Calu3 (cell line): ENCODE measurements around the gene CEP295NL. TPM values are rescaled to one million over a fixed set of nuclear protein-coding genes. Genes with fewer than 3 reads are reported as not detected.

Experiments used
- BruUV-seq: library from RNA; stranded (reverse); fragments of 400-500 nt; replicated peaks from 2 replicates; lab custom pipeline; 2021; lab: Mats Ljungman, UMichigan
- CTCF ChIA-PET: fragments of 300-600 bp; sonication (Branson Sonifier 250); formaldehyde crosslinking; loops from one replicate; lab custom pipeline; 2022; ENCODE audit warnings: antibody characterized with exemption; lab: Charles Lee
- DNase-seq: peaks from one replicate; pipeline ENCODE4 v3.0.0; 2022
- H3K27ac Mint-ChIP-seq: one replicate; pipeline ENCODE4 v1.8.0; 2022; ENCODE audit warnings: mixed read lengths; ENCODE audit not compliant: unreplicated experiment
- H3K27me3 Mint-ChIP-seq: one replicate; pipeline ENCODE4 v1.8.0; 2022; ENCODE audit warnings: mixed read lengths; ENCODE audit not compliant: unreplicated experiment
- H3K36me3 Mint-ChIP-seq: one replicate; pipeline ENCODE4 v1.8.0; 2022; ENCODE audit warnings: mild to moderate bottlenecking, moderate library complexity, mixed read lengths; ENCODE audit not compliant: insufficient read depth, unreplicated experiment
- H3K4me1 Mint-ChIP-seq: one replicate; pipeline ENCODE4 v1.8.0; 2022; ENCODE audit warnings: mild to moderate bottlenecking, low read depth, mixed read lengths; ENCODE audit not compliant: unreplicated experiment
- H3K4me3 Mint-ChIP-seq: one replicate; pipeline ENCODE4 v1.8.0; 2022; ENCODE audit warnings: mild to moderate bottlenecking, low read depth, moderate library complexity, mixed read lengths; ENCODE audit not compliant: unreplicated experiment
- H3K9me3 Mint-ChIP-seq: one replicate; pipeline ENCODE4 v1.8.0; 2022; ENCODE audit warnings: low read depth, mixed read lengths; ENCODE audit not compliant: unreplicated experiment
- CTCF ChIP-seq: fragments of 200-600 bp; IDR thresholded peaks from one replicate; pipeline ENCODE4 v1.8.0; 2022; ENCODE audit warnings: antibody characterized with exemption; ENCODE audit not compliant: unreplicated experiment
- intact Hi-C: fragments of 100-400 bp; cut with micrococcal nuclease; formaldehyde crosslinking; loops from one replicate; pipeline ENCODE4 v1.10.0; 2022; ENCODE audit not compliant: unreplicated experiment
- total RNA-seq: library from RNA; stranded (reverse); gene quantifications from 2 replicates; pipeline ENCODE4 v1.2.3, GENCODE V29; 2022

The CEP295NL gene
- total RNA-seq, 1 experiment from 2014 or later: 4.6 TPM

GRCh38 chr17:78944956-78945355 is 42.0 kb upstream of the CEP295NL start:
- intact Hi-C loops: no loop called here
- H3K36me3 Mint-ChIP-seq: no peaks in the 10 kb centered on the region
- CTCF ChIA-PET: no interaction called here
- H3K4me3 Mint-ChIP-seq: no peak overlapping the region
- no peaks in the 10 kb centered on the region for H3K9me3 Mint-ChIP-seq
- peaks cover 19% of the 10 kb centered on the region for H3K4me1 Mint-ChIP-seq
- H3K27ac Mint-ChIP-seq: no peak overlapping the region
- TF ChIP-seq CTCF: no peak
- no TSS peak for BruUV-seq
- no peak for DNase-seq
- H3K27me3 Mint-ChIP-seq: no peaks in the 10 kb centered on the region

- TF ChIP-seq CTCF: no peak
- Mint-ChIP-seq H3K27me3 (no peaks in the 10 kb centered on the region), H3K4me3 (no peak overlapping the region), H3K36me3 (no peaks in the 10 kb centered on the region), H3K27ac (no peak overlapping the region), H3K4me1 (peaks cover 19% of the 10 kb centered on the region), H3K9me3 (no peaks in the 10 kb centered on the region)
- no TSS peak for BruUV-seq
- DNase-seq: no peak
- intact Hi-C loops: no loop called here
- CTCF ChIA-PET: no interaction called here
Observed at GRCh38 chr17:78944026-78944425, 41.0 kb upstream of the CEP295NL start.

- no peak for DNase-seq
- Mint-ChIP-seq H3K4me1 (peaks cover 2% of the 10 kb centered on the region), H3K36me3 (peaks cover under 1% of the 10 kb centered on the region), H3K4me3 (no peak overlapping the region), H3K9me3 (no peaks in the 10 kb centered on the region), H3K27ac (no peak overlapping the region), H3K27me3 (no peaks in the 10 kb centered on the region)
- CTCF ChIA-PET: no interaction called here
- TF ChIP-seq CTCF: no peak
- BruUV-seq: no TSS peak
- intact Hi-C loops: no loop called here
Observed at GRCh38 chr17:78940708-78941107, 37.7 kb upstream of the CEP295NL start.

- CTCF ChIA-PET: no interaction called here
- H3K4me1 Mint-ChIP-seq: peaks cover 7% of the 10 kb centered on the region
- TF ChIP-seq CTCF: no peak
- peaks cover 5% of the 10 kb centered on the region for H3K36me3 Mint-ChIP-seq
- no peak overlapping the region for H3K4me3 Mint-ChIP-seq
- no peak for DNase-seq
- no peaks in the 10 kb centered on the region for H3K27me3 Mint-ChIP-seq
- no TSS peak for BruUV-seq
- H3K27ac Mint-ChIP-seq: no peak overlapping the region
- no peaks in the 10 kb centered on the region for H3K9me3 Mint-ChIP-seq
- intact Hi-C loops: no loop called here
Observed at GRCh38 chr17:78940258-78940657, 37.3 kb upstream of the CEP295NL start.
